PFSK-1 (cell line): ENCODE results near the gene PPM1M.

Experiments
- FOXP2 ChIP-seq: optimal IDR thresholded peaks from 2 replicates; pipeline ENCODE3; 2011; ENCODE audit warnings: borderline replicate concordance, control low read depth, inconsistent platforms; ENCODE audit not compliant: insufficient read depth; ENCODE audit errors: extremely low read length, extremely low read depth
- POLR2AphosphoS5 ChIP-seq: IDR thresholded peaks from 2 replicates; pipeline ENCODE4 v1.6.1; 2012; ENCODE audit warnings: low read depth, mild to moderate bottlenecking, control low read depth, low read length, moderate library complexity
- SIN3A ChIP-seq: IDR thresholded peaks from 2 replicates; pipeline ENCODE4 v1.6.1; 2012; ENCODE audit warnings: mild to moderate bottlenecking, low read length, moderate library complexity, borderline replicate concordance; ENCODE audit not compliant: insufficient read depth
- TAF1 ChIP-seq: IDR thresholded peaks from 2 replicates; pipeline ENCODE4 v1.6.1; 2012; ENCODE audit warnings: low read length, control low read depth, borderline replicate concordance; ENCODE audit not compliant: insufficient read depth
- TF ChIP-seq, protein P1 (sequence below), 2 experiments: IDR thresholded peaks; 2 replicates each; pipeline versions ENCODE4 v1.6.1 to v1.8.0; 2011 to 2012; ENCODE audit warnings: low read depth in 2 of 2, low read length in 2 of 2, control low read depth in 1 of 2, inconsistent platforms in 1 of 2, mild to moderate bottlenecking in 1 of 2, moderate library complexity in 1 of 2; ENCODE audit not compliant: insufficient read depth in 1 of 2

The PPM1M gene

GRCh38 chr3:52240886-52241370 is 4.6 kb upstream of the PPM1M start:
- TF ChIP-seq TAF1 (no peak), POLR2AphosphoS5 (no peak), FOXP2 (no peak), SIN3A (no peak)
- TF ChIP-seq, protein P1, sequence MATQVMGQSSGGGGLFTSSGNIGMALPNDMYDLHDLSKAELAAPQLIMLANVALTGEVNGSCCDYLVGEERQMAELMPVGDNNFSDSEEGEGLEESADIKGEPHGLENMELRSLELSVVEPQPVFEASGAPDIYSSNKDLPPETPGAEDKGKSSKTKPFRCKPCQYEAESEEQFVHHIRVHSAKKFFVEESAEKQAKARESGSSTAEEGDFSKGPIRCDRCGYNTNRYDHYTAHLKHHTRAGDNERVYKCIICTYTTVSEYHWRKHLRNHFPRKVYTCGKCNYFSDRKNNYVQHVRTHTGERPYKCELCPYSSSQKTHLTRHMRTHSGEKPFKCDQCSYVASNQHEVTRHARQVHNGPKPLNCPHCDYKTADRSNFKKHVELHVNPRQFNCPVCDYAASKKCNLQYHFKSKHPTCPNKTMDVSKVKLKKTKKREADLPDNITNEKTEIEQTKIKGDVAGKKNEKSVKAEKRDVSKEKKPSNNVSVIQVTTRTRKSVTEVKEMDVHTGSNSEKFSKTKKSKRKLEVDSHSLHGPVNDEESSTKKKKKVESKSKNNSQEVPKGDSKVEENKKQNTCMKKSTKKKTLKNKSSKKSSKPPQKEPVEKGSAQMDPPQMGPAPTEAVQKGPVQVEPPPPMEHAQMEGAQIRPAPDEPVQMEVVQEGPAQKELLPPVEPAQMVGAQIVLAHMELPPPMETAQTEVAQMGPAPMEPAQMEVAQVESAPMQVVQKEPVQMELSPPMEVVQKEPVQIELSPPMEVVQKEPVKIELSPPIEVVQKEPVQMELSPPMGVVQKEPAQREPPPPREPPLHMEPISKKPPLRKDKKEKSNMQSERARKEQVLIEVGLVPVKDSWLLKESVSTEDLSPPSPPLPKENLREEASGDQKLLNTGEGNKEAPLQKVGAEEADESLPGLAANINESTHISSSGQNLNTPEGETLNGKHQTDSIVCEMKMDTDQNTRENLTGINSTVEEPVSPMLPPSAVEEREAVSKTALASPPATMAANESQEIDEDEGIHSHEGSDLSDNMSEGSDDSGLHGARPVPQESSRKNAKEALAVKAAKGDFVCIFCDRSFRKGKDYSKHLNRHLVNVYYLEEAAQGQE (IDR thresholded peaks at IDR 0.05; ENCODE audit: insufficient read depth in 1 of 2, low read depth in 2 of 2, low read length in 2 of 2) = no peak

DNA sequence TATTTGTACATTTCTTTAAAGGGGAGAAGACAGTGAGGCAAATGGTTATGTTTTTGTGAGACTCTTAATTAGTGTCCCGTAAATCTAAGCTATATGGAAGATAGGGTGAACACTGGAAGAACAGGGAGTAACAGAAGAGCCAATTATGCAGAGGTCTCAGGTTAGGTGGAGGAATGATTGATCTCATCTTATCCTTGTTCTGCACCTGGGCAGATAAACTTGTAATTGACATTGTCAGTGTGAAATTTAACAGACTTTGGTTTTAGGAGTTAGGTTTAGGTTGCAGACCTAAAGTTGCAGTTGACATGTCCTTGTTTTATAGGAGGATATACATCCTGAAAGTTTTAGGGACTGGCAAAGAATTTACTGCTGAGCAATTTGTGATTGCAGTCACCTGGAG is 3.5 kb upstream of the PPM1M start:
- TF ChIP-seq POLR2AphosphoS5 (no peak), SIN3A (no peak), TAF1 (no peak), FOXP2 (no peak)
- TF ChIP-seq, protein P1 (IDR thresholded peaks at IDR 0.05; ENCODE audit: insufficient read depth in 1 of 2, low read depth in 2 of 2, low read length in 2 of 2) = no peak

- TF ChIP-seq POLR2AphosphoS5 (no peak), TAF1 (no peak), FOXP2 (no peak), SIN3A (no peak)
- TF ChIP-seq, protein P1 (IDR thresholded peaks at IDR 0.05; ENCODE audit: insufficient read depth in 1 of 2, low read depth in 2 of 2, low read length in 2 of 2) = no peak
These were observed 1.5 kb upstream of the PPM1M start for GRCh38 chr3:52243791-52244628.

DNA sequence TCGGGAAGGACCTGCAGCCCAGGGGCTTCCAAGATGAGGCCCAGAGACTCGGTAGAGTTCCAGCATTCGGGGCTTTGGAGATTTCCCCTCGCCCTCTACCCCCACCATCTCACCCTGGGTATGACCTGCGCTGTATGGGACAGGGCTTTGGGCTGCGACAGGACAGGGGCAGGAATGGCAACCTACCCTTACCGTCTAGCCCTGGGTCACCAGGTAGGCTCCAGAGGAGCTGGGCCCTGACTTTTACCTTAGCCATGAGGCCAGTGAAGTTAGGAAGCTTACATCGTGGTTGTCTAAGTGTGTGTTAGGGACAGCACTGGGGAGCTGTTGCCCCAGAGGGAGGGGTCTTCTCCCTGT is 683 bp downstream of the PPM1M start:
- TF ChIP-seq POLR2AphosphoS5 (no peak), SIN3A (no peak), FOXP2 (no peak), TAF1 (no peak)
- TF ChIP-seq, protein P1 (IDR thresholded peaks at IDR 0.05; ENCODE audit: insufficient read depth in 1 of 2, low read depth in 2 of 2, low read length in 2 of 2) = no peak
